ENCODE results near the gene LRRC55. TPM values are rescaled to one million over a fixed set of nuclear protein-coding genes. Genes with fewer than 3 reads are reported as not detected.

LRRC55 gene
- total and polyA plus RNA-seq, 9 donors, result 0.05 to 0.48 (median 0.11) TPM; not detected in 2

DNA sequence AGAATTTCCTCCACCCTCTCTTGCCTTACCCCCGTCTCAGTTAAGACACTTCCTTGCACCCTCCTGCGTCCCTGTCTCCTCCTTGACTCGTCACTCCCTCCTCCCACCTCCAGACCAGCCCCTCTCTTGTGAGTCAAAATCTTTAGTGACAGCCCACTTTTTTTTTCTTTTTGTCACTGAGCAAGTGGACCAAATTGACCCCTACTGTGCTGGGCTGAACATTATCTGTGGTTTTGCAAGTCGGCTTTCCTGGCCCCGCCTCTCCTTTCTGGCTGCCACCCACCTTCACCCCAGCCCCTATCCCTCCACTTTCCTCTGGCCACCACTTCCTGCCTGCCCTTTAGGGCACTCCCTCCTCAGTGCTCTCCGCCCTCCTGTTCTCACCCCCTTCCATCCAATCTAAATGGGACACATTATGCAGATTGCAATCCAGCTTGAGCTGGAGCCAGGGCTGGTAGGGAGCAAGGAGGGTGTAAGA is 55.5 kb downstream of the LRRC55 start, which contains the start of gene APLNR:
TSS of gene APLNR (minus strand) at position 47 of the 478 bp plus-strand sequence. CDS start 246 bp downstream, outside the sequence.
- no peak for DNase-seq
- H3K4me1 ChIP-seq (ENCODE audit: insufficient read depth), result peaks cover under 1% of the 10 kb centered on the region
- H3K27me3 ChIP-seq, result no peaks in the 10 kb centered on the region
- no peak within 1 kb of the TSS for H3K4me3 ChIP-seq
- intact Hi-C loops (cut with DNase I), result no loop called here
- H3K27ac ChIP-seq, result no peak within 1 kb of the TSS
- WGBS, 3 donors, result 60 to 65% (median 61%) methylated on average over 6 of the region's 6 CpGs
- TF ChIP-seq EP300 (IDR thresholded peaks at IDR 0.05) (no peak), CTCF (IDR thresholded peaks at IDR 0.05) (no peak)
- no peaks in the 10 kb centered on the region for H3K9me3 ChIP-seq
- no peaks in the 10 kb centered on the region for H3K36me3 ChIP-seq

- intact Hi-C loops (cut with DNase I), result no loop called here
- no peaks in the 10 kb centered on the region for H3K36me3 ChIP-seq
- no peaks in the 10 kb centered on the region for H3K9me3 ChIP-seq
- H3K4me3 ChIP-seq, result no peak overlapping the region
- no peak overlapping the region for H3K27ac ChIP-seq
- DNase-seq, result no peak
- TF ChIP-seq EP300 (IDR thresholded peaks at IDR 0.05), result no peak
- no peak for TF ChIP-seq POLR2A (IDR thresholded peaks at IDR 0.05)
- TF ChIP-seq CTCF (IDR thresholded peaks at IDR 0.05), result no peak
- H3K27me3 ChIP-seq, result no peaks in the 10 kb centered on the region
- 35 to 67% (median 57%) methylated on average over 1 of the region's 1 CpG for WGBS, 3 donors
- peaks cover 3% of the 10 kb centered on the region for H3K4me1 ChIP-seq (ENCODE audit: insufficient read depth)
Observed at GRCh38 chr11:57239348-57239747, 57.6 kb downstream of the LRRC55 start.

DNA sequence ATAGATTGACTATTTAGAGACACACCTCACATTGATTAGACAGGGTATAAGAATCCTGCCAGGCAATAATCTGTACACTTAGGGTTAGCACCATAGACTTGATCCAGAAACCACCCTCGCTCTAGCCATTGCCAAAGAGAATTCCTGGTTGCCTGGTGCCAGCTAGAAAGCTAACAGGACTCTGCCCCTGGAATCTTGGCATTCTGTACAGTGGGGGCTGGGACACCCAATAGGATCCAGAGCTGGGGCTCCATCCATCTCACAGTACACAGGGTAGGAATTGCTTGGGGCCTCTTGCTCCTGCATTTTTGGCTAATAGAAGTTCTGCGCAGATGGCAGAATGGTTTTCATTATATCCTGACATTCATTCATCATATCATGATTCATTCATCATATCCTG is 58.3 kb downstream of the LRRC55 start:
- 93 to 95% (median 95%) methylated on average over 2 of the region's 2 CpGs for WGBS, 3 donors
- H3K27ac ChIP-seq, result no peak overlapping the region
- H3K4me1 ChIP-seq (ENCODE audit: insufficient read depth), result peaks cover 3% of the 10 kb centered on the region
- H3K36me3 ChIP-seq, result no peaks in the 10 kb centered on the region
- DNase-seq, result no peak
- TF ChIP-seq POLR2A (IDR thresholded peaks at IDR 0.05) (no peak), CTCF (IDR thresholded peaks at IDR 0.05) (no peak), EP300 (IDR thresholded peaks at IDR 0.05) (no peak)
- no peak overlapping the region for H3K4me3 ChIP-seq
- intact Hi-C loops (cut with DNase I), result loop anchor here in 1 of 4 donors (10.0 kb wide), 1 partner anchor 115 kb away; no protein-coding TSS in a partner anchor
- no peaks in the 10 kb centered on the region for H3K27me3 ChIP-seq
- no peaks in the 10 kb centered on the region for H3K9me3 ChIP-seq

DNA sequence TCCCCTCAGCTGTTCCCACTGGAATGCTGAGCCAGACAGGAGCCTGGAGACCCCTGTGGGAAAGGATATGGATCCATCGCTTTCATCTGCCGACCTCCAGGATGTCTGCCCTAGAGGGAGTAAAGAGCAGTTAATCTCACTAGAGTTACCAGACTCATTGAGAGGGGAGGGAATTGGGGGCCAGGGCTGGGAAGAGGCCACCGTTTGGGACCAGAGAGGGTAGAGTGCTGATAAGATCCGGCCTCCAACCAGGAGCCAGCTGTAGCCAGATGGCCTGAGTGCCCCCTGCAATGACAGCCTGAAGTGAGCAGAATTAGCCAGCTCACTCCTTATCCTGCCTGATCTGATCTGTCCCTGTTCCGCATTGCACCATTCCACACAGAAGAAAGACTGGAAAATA is 59.0 kb downstream of the LRRC55 start:
- no peak overlapping the region for H3K27ac ChIP-seq
- WGBS, 3 donors, result 69 to 76% (median 72%) methylated on average over 5 of the region's 5 CpGs
- DNase-seq, result no peak
- peaks cover 3% of the 10 kb centered on the region for H3K4me1 ChIP-seq (ENCODE audit: insufficient read depth)
- no peaks in the 10 kb centered on the region for H3K36me3 ChIP-seq
- H3K9me3 ChIP-seq, result no peaks in the 10 kb centered on the region
- no peaks in the 10 kb centered on the region for H3K27me3 ChIP-seq
- TF ChIP-seq CTCF (IDR thresholded peaks at IDR 0.05) (no peak), EP300 (IDR thresholded peaks at IDR 0.05) (no peak), POLR2A (IDR thresholded peaks at IDR 0.05) (no peak)
- H3K4me3 ChIP-seq, result no peak overlapping the region
- intact Hi-C loops (cut with DNase I), result loop anchor here in 1 of 4 donors (10.0 kb wide), 1 partner anchor 116 kb away; no protein-coding TSS in a partner anchor

Other genes starting within 250 kb of the LRRC55 start
- gene OR5AK2, start 193.0 kb upstream of the LRRC55 start, total RNA-seq, result not detected
- not detected for gene OR5AK2, start 193.0 kb upstream of the LRRC55 start, polyA plus RNA-seq
- gene APLNR, start 55.3 kb downstream of the LRRC55 start, total RNA-seq, result 10 to 100 TPM in 1 of 7 donors, under 1 TPM in 4, not detected in 2; 0.24 to 11.3 (median 0.45) TPM
- 10 to 100 TPM in 1 of 2 donors, 1 to 10 TPM in 1; 1.7 to 36.1 TPM for gene APLNR, start 55.3 kb downstream of the LRRC55 start, polyA plus RNA-seq
- 100 to 1,000 TPM in 5 of 7 donors, 10 to 100 TPM in 2; 45.2 to 230 (median 149) TPM for gene TNKS1BP1, start 143.0 kb downstream of the LRRC55 start, total RNA-seq
- 10 to 100 TPM; 88.5 to 93.9 TPM for gene TNKS1BP1, start 143.0 kb downstream of the LRRC55 start, polyA plus RNA-seq
- 100 to 1,000 TPM in 1 of 7 donors, 10 to 100 TPM in 6; 43.3 to 105 (median 87.7) TPM for gene SSRP1, start 153.9 kb downstream of the LRRC55 start, total RNA-seq
- gene SSRP1, start 153.9 kb downstream of the LRRC55 start, polyA plus RNA-seq, result 100 to 1,000 TPM in 1 of 2 donors, 10 to 100 TPM in 1; 78.6 to 134 TPM
- under 1 TPM in 1 of 7 donors, not detected in 6; 0.12 TPM for gene P2RX3, start 156.4 kb downstream of the LRRC55 start, total RNA-seq
- gene P2RX3, start 156.4 kb downstream of the LRRC55 start, polyA plus RNA-seq, result under 1 TPM in 1 of 2 donors, not detected in 1; 0.13 TPM
- gene PRG3, start 199.2 kb downstream of the LRRC55 start, total RNA-seq, result not detected
- gene PRG3, start 199.2 kb downstream of the LRRC55 start, polyA plus RNA-seq, result not detected
- gene PRG2, start 208.7 kb downstream of the LRRC55 start, total RNA-seq, result not detected
- under 1 TPM in 1 of 2 donors, not detected in 1; 0.15 TPM for gene PRG2, start 208.7 kb downstream of the LRRC55 start, polyA plus RNA-seq
- gene SLC43A3, start 245.2 kb downstream of the LRRC55 start, total RNA-seq, result 10 to 100 TPM; 17.0 to 47.2 (median 36.3) TPM
- gene SLC43A3, start 245.2 kb downstream of the LRRC55 start, polyA plus RNA-seq, result 10 to 100 TPM; 21.2 to 69.3 TPM